Amniotic stem cell (primary cell): Measurements from ENCODE around the gene MUCL1.
"Not testable (repeated sequence)": the region's sequence is repeated elsewhere in the genome, so short reads cannot be mapped to it uniquely, and the experiment has no call there.

ENCODE experiments used
- DNase-seq: peaks from one replicate; lab custom pipeline; 2025; lab: John Stamatoyannopoulos, UW

Gene MUCL1, protein sequence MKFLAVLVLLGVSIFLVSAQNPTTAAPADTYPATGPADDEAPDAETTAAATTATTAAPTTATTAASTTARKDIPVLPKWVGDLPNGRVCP

DNA sequence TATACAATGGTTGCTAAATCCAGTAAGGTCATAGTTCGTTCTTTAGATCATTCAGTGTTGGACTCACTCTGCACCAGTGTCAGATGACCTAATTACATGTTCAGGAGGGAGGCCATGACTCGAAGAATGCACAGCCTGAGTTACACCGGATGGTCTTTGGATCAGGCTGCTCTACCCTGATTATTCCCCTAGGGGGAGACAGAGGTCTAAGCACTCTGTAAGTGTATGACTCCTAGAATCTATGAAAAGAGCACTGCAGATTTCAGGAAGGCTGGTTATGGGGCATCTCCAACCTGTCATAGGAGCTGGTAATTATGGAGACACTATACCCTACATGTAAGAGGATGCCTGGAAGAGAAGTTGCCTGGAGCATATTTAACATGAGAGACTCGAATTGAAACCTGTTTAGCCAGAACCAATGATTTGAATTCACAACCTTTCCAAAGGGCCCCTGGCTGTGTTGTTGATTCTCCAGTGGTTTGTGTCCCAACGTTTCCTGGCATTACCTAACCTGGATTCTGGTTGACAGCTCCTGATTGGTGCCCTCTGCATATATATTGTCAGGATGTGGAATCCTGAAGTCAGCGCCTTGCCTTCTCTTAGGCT, at the start of gene MUCL1:
MUCL1 (plus strand) TSS at position 584 of the 606 bp plus-strand sequence. CDS start 67 bp downstream, outside the sequence.
- no peak for DNase-seq

- DNase-seq: no peak
Measured at GRCh38 chr12:54821676-54822075, 32.6 kb upstream of the MUCL1 start.

GRCh38 chr12:54824402-54824801, 29.9 kb upstream of the MUCL1 start:
- no peak for DNase-seq

- no peak for DNase-seq
Measured at GRCh38 chr12:54829511-54829910, 24.8 kb upstream of the MUCL1 start.

DNA sequence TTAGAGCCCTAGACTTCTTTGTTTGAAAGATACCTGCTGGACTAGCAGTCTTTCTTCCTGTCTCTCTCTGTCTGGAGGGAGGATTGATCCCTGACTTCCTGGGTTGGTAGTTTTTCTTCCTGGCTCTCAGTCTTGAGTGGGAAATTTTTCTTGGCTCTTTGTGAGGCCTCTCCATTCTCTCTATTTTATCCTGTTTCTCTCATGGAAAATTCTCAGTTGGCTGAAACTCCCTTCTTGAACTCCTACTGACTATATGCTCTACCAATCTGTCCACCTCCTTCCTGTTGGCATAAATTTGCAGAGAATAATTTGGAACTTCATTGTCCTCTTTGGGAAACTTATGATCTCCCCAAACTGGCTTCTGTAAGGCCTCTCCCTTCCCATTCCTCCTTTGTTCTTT, 24.1 kb upstream of the MUCL1 start:
- no peak for DNase-seq

GRCh38 chr12:54831631-54832030, 22.7 kb upstream of the MUCL1 start:
- DNase-seq: no peak

DNA sequence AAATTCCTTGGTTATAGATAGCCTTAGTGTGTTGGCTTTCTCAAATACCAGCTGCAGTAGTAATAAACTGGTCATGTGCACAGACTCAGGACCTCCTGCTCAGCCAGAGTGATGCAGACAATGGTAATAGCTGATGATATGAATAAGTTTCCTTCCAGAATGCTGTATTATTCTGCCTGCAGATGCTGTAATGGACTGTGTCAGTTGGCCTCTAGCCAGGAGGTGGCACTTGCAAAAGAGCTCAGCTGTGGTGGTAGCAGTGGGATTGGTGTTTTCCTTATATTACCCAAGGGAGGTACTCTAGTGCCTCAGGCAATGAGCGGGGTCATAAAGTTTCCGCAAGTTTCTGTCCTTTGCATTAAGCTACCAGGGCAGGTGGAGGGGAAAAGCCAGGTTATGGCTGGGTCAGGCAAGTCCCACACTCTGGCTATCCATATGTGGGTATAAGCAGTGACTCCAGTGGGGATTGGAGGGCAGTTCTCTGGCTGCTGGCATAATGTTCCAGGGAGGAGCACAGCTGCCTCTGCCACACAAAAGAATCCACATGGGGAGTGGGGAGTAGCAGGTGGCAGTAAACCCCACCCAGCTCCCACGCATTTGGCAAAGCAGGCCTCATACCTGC, 14.0 kb upstream of the MUCL1 start:
- DNase-seq: no peak

- DNase-seq: no peak
Measured at GRCh38 chr12:54857406-54857805, 3.1 kb downstream of the MUCL1 start.

GRCh38 chr12:54858562-54858961, 4.2 kb downstream of the MUCL1 start:
- no peak for DNase-seq

GRCh38 chr12:54859502-54859901, 5.2 kb downstream of the MUCL1 start:
- no peak for DNase-seq

DNA sequence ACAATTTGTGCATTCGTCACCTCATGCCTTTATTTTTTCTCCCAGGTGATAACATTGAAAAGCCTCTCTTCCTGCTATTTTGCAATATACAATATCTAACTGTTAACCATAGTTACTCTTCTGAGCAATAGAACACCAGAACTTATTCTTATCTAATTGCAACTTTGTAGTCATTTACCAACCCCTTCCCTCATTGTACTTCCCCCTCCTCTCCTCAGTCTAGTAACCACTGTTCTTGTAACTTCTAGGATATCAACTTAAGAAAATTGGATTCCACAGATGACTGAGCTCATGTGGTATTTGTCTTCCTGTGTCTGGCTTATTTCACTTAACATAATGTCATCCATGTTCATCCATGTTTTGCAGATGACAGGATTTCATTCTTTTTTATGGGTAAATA, 7.6 kb downstream of the MUCL1 start:
- DNase-seq: no peak

- no peak for DNase-seq
Measured at GRCh38 chr12:54863948-54864618, 9.8 kb downstream of the MUCL1 start.

DNA sequence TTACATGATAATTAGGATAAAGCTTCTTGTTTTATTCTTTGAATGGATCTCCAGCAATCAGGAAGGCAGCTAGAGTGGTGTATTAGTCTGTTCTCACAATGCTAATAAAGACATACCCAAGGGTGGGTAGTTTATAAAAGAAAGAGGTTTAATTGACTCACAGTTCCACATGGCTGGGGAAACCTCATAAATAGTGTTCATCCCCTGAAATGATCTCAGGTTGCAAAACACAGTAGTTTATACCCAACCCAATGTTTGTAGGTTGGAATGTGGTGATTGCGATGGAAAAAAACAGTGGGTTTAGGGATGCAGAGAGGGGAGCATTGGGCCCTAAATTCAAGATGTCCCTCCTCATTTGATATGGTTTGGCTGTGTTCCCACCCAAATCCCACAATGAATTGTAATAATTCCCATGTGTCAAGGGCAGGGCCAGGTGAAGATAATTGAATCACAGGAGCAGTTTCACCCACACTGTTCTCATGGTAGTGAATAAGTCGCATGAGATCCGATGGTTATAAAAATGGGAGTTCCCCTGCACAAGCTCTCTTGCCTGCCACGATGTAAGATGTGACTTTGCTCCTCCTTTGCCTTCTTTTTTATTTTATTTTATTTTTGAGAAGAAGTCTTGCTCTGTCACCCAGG, 11.5 kb downstream of the MUCL1 start:
- DNase-seq: no peak

- DNase-seq: no peak
Measured at GRCh38 chr12:54868690-54869089, 14.4 kb downstream of the MUCL1 start.

GRCh38 chr12:54870048-54870447, 15.7 kb downstream of the MUCL1 start:
- no peak for DNase-seq

DNA sequence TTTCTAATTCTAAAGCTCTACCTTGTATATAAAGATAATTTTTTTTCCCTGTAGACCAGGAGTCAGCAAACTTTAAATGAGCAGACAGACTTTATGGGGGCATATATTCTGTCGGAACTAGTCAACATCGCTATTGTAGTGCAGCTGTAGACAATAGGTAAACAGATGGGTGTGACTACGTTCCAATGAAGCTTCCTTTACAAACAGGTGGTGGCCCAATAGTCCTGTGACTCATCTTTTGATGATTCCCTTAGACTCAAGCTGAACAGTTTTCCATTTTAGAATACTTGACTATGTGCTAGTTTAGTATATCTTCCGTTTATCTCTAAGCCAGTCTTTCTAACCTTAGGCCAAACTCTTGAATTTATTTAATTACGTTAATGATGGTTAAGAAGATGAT, 16.3 kb downstream of the MUCL1 start:
- no peak for DNase-seq

DNA sequence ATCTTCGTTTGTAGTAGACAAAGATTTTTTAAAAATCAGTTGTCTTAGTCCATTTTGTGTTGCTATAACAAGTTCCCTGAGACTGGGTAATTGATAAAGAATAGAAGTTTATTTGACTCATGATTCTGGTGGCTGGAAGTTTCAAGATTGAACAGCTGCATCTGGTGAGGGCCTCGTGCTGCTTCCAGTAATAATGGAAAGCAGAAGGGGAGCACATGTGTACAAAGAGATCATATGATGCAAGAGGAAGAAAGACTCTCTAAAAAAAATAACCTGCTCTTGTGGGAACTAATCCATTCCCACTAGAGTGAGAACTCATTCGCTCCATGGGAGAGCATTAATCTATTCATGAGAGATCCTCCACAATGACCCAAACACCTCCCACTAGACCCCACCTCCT, 24.8 kb downstream of the MUCL1 start:
- no peak for DNase-seq

DNA sequence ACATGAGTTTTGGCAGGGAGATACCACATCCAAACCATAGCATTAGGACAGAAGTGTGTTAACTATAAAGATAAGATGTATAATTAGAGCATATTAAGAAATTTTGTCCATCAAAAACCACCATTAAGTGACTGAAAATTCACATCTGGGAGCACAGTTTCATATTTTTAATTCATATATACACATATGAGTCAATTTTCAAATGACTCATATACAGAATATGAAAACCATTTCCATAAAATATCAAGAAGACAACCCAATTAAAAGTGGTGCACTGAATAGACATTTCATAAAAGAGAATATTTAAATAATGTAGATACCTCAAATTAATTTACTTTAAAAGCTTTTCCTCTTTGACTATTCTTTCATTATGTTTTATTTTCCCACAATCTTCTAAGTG, 25.3 kb downstream of the MUCL1 start:
- no peak for DNase-seq

- DNase-seq: no peak
Measured at GRCh38 chr12:54882079-54882478, 27.8 kb downstream of the MUCL1 start.

GRCh38 chr12:54882597-54882996, 28.3 kb downstream of the MUCL1 start:
- DNase-seq: not testable (repeated sequence)

DNA sequence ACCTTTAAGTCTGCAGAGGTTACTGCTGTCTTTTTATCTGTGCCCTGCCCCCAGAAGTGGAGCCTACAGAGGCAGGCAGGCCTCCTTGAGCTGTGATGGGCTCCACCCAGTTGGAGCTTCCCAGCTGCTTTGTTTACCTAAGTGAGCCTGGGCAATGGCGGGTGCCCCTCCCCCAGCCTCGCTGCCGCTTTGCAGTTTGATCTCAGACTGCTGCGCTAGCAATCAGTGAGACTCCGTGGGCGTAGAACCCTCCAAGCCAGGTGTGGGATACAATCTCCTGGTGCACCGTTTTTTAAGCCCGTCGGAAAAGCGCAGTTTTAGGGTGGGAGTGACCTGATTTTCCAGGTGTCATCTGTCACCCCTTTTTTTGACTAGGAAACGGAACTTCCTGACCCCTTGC, 34.1 kb downstream of the MUCL1 start:
- not testable (repeated sequence) for DNase-seq

- no peak for DNase-seq
Measured at GRCh38 chr12:54890339-54890738, 36.0 kb downstream of the MUCL1 start.
